IPS DF 6.9 (cell line): ENCODE data around the gene TSPO.
"Not testable (repeated sequence)": the region's sequence is repeated elsewhere in the genome, so short reads cannot be mapped to it uniquely, and the experiment has no call there.

Experiments used
- DNase-seq: peaks from one replicate; pipeline ENCODE4 v3.0.0-alpha.2; 2013; ENCODE audit warnings: low read depth, low spot score
- H3K27ac ChIP-seq: one replicate; pipeline ENCODE4 v1.5.1; 2013; ENCODE audit warnings: low read length, control low read depth
- H3K27me3 ChIP-seq: 2 replicates; pipeline ENCODE4 v1.6.1; 2013; ENCODE audit warnings: mild to moderate bottlenecking, low read length; ENCODE audit not compliant: control insufficient read depth, insufficient read depth
- H3K36me3 ChIP-seq: 2 replicates; pipeline ENCODE4 v1.6.1; 2013; ENCODE audit warnings: low read length; ENCODE audit not compliant: control insufficient read depth, insufficient read depth
- H3K4me1 ChIP-seq: 2 replicates; pipeline ENCODE4 v1.6.1; 2013; ENCODE audit warnings: low read length; ENCODE audit not compliant: control insufficient read depth, insufficient read depth
- H3K4me3 ChIP-seq: 2 replicates; pipeline ENCODE4 v1.5.1; 2013; ENCODE audit warnings: mild to moderate bottlenecking, low read length
- H3K9me3 ChIP-seq: 2 replicates; pipeline ENCODE4 v1.6.1; 2013; ENCODE audit warnings: low read length, inconsistent platforms; ENCODE audit not compliant: control insufficient read depth, insufficient read depth
- WGBS: extraction: QIAGEN DNeasy Blood & Tissue Kit; methylation state at CpG from one replicate; pipeline ENCODE4 v1.1.7; 2013; ENCODE audit warnings: mixed read lengths, missing lambda C conversion rate; ENCODE audit not compliant: insufficient read length, insufficient coverage; 5-methylcytosine and 5-hydroxymethylcytosine counted together

Gene TSPO

GRCh38 chr22:43151251-43152002 is at the start of gene TSPO:
TSPO (plus strand) TSS chr22:43151559; CDS start chr22:43159239, 7,680 bp downstream.
- no CpG with 5 or more reads among the region's 75 CpGs for WGBS
- no peaks in the 10 kb centered on the region for H3K36me3 ChIP-seq
- H3K9me3 ChIP-seq = no peaks in the 10 kb centered on the region
- peaks cover 3% of the 10 kb centered on the region; the same call in 1 of the 2 replicates for H3K4me1 ChIP-seq
- no peaks in the 10 kb centered on the region; the same call in 1 of the 2 replicates for H3K27me3 ChIP-seq
- H3K27ac ChIP-seq = no peak within 1 kb of the TSS
- peak within 1 kb of the TSS; percentile 48; the same call in 1 of the 2 replicates for H3K4me3 ChIP-seq
- no peak for DNase-seq

- WGBS = no CpG with 5 or more reads among the region's 15 CpGs
- not testable (repeated sequence) for H3K27me3 ChIP-seq, H3K4me3 ChIP-seq, DNase-seq, H3K4me1 ChIP-seq, H3K9me3 ChIP-seq, H3K36me3 ChIP-seq, H3K27ac ChIP-seq
Measured at GRCh38 chr22:43104056-43104625, 47.2 kb upstream of the TSPO start.

GRCh38 chr22:43104950-43105349 is 46.4 kb upstream of the TSPO start:
- H3K4me3 ChIP-seq, H3K27me3 ChIP-seq, H3K9me3 ChIP-seq, H3K4me1 ChIP-seq, H3K27ac ChIP-seq, H3K36me3 ChIP-seq, DNase-seq: not testable (repeated sequence)
- WGBS = no CpG with 5 or more reads among the region's 3 CpGs

GRCh38 chr22:43106302-43106701 is 45.1 kb upstream of the TSPO start:
- no peaks in the 10 kb centered on the region for H3K36me3 ChIP-seq
- no peak overlapping the region for H3K27ac ChIP-seq
- WGBS = no CpG with 5 or more reads among the region's 8 CpGs
- H3K4me1 ChIP-seq = peaks cover 1% of the 10 kb centered on the region; the same call in 1 of the 2 replicates
- no peak overlapping the region for H3K4me3 ChIP-seq
- DNase-seq = no peak
- peaks cover 12% of the 10 kb centered on the region; the same call in 1 of the 2 replicates for H3K27me3 ChIP-seq
- H3K9me3 ChIP-seq = no peaks in the 10 kb centered on the region

- Histone ChIP-seq H3K4me1 (peaks cover 1% of the 10 kb centered on the region; the same call in 1 of the 2 replicates), H3K9me3 (no peaks in the 10 kb centered on the region), H3K4me3 (no peak overlapping the region; the same call in 1 of the 2 replicates), H3K27me3 (peaks cover 19% of the 10 kb centered on the region), H3K36me3 (no peaks in the 10 kb centered on the region), H3K27ac (no peak overlapping the region)
- WGBS = no CpG with 5 or more reads among the region's 5 CpGs
- no peak for DNase-seq
Measured at GRCh38 chr22:43109511-43109910, 41.8 kb upstream of the TSPO start.

- Histone ChIP-seq H3K27me3 (peaks cover 19% of the 10 kb centered on the region), H3K9me3 (no peaks in the 10 kb centered on the region), H3K4me1 (peaks cover 1% of the 10 kb centered on the region; the same call in 1 of the 2 replicates), H3K36me3 (no peaks in the 10 kb centered on the region), H3K27ac (no peak overlapping the region), H3K4me3 (peak overlapping the region; percentile 9; the same call in 1 of the 2 replicates)
- WGBS = no CpG with 5 or more reads among the region's 32 CpGs
- no peak for DNase-seq
Measured at GRCh38 chr22:43109921-43110443, 41.4 kb upstream of the TSPO start.

GRCh38 chr22:43110444-43110926 is 40.9 kb upstream of the TSPO start, which contains the start of gene BIK:
BIK (plus strand) TSS chr22:43110750; CDS start chr22:43124023, 13,273 bp downstream.
- DNase-seq = no peak
- H3K4me3 ChIP-seq = peak within 1 kb of the TSS; percentile 64; the same call in 1 of the 2 replicates
- H3K27me3 ChIP-seq = peaks cover 19% of the 10 kb centered on the region
- H3K27ac ChIP-seq = no peak within 1 kb of the TSS
- WGBS = no CpG with 5 or more reads among the region's 49 CpGs
- H3K9me3 ChIP-seq = no peaks in the 10 kb centered on the region
- no peaks in the 10 kb centered on the region for H3K36me3 ChIP-seq
- peaks cover 1% of the 10 kb centered on the region; the same call in 1 of the 2 replicates for H3K4me1 ChIP-seq

GRCh38 chr22:43110927-43111623 is 40.3 kb upstream of the TSPO start:
- H3K27ac ChIP-seq = no peak overlapping the region
- DNase-seq = no peak

GRCh38 chr22:43113526-43114251 is 37.7 kb upstream of the TSPO start:
- no CpG with 5 or more reads among the region's 13 CpGs for WGBS
- no peaks in the 10 kb centered on the region for H3K9me3 ChIP-seq
- H3K36me3 ChIP-seq = no peaks in the 10 kb centered on the region
- H3K4me3 ChIP-seq = no peak overlapping the region
- no peak overlapping the region for H3K27ac ChIP-seq
- H3K27me3 ChIP-seq = peaks cover 18% of the 10 kb centered on the region
- peaks cover 1% of the 10 kb centered on the region for H3K4me1 ChIP-seq
- DNase-seq = no peak

More at GRCh38 chr22:43110927-43111623, 40.3 kb upstream of the TSPO start:
- Histone ChIP-seq H3K36me3 (no peaks in the 10 kb centered on the region), H3K9me3 (no peaks in the 10 kb centered on the region), H3K4me3 (peak overlapping the region; percentile 64; the same call in 1 of the 2 replicates), H3K27me3 (peaks cover 19% of the 10 kb centered on the region), H3K4me1 (peaks cover 1% of the 10 kb centered on the region; the same call in 1 of the 2 replicates)
- WGBS = no CpG with 5 or more reads among the region's 86 CpGs
